H1 (cell line): Measurements from ENCODE around the gene EDDM3A. TPM values are rescaled to one million over a fixed set of nuclear protein-coding genes. Genes with fewer than 3 reads are reported as not detected.

ENCODE experiments used
- CTCF ChIA-PET: fragments of 300-600 bp; sonication (Branson Sonifier 250); formaldehyde crosslinking; loops from one replicate; lab custom pipeline; 2021; ENCODE audit not compliant: partially characterized antibody; lab: Charles Lee
- POLR2A ChIA-PET: fragments of 300-600 bp; sonication (Branson Sonifier 250); formaldehyde crosslinking; loops from one replicate; lab custom pipeline; 2021; ENCODE audit warnings: inconsistent platforms; ENCODE audit not compliant: partially characterized antibody; lab: Charles Lee
- DNase-seq, 2 experiments: peaks; one replicate each; pipeline versions ENCODE4 v3.0.0 to v3.0.0-alpha.2; 2010 to 2022; ENCODE audit warnings: low spot score in 2 of 2, low read depth in 1 of 2, mixed read lengths in 1 of 2
- FAIRE-seq: peaks from 2 replicates; lab custom pipeline; 2011; peaks lifted over from hg19 to GRCh38; lab: Jason Lieb, UNC
- H2AFZ ChIP-seq: 2 replicates; pipeline ENCODE4 v1.8.1; 2012; ENCODE audit warnings: low read length, inconsistent platforms
- H2AK5ac ChIP-seq: 2 replicates; pipeline ENCODE4 v1.6.1; 2013; ENCODE audit warnings: low read depth, low read length
- H2BK120ac ChIP-seq: replicated peaks from 2 replicates; pipeline ENCODE3; 2013; ENCODE audit warnings: low read depth, low read length, inconsistent platforms
- H2BK12ac ChIP-seq: 2 replicates; pipeline ENCODE4 v1.6.1; 2013; ENCODE audit warnings: low read depth, low read length
- H2BK15ac ChIP-seq: 2 replicates; pipeline ENCODE4 v1.6.1; 2013; ENCODE audit warnings: low read length
- H2BK20ac ChIP-seq: 2 replicates; pipeline ENCODE4 v1.6.1; 2013; ENCODE audit warnings: low read length
- H2BK5ac ChIP-seq: 2 replicates; pipeline ENCODE4 v1.6.1; 2013; ENCODE audit warnings: low read depth, low read length
- H3K14ac ChIP-seq: 2 replicates; pipeline ENCODE4 v1.6.1; 2013; ENCODE audit warnings: inconsistent platforms; ENCODE audit not compliant: insufficient read length
- H3K18ac ChIP-seq: 2 replicates; pipeline ENCODE4 v1.6.1; 2013; ENCODE audit warnings: low read length; ENCODE audit errors: extremely low read depth
- H3K23ac ChIP-seq: 2 replicates; pipeline ENCODE4 v1.6.1; 2013; ENCODE audit warnings: inconsistent platforms; ENCODE audit not compliant: insufficient read length
- H3K23me2 ChIP-seq: 2 replicates; pipeline ENCODE4 v1.6.1; 2013; ENCODE audit warnings: low read depth, low read length
- H3K27ac ChIP-seq: 2 replicates; pipeline ENCODE4 v1.6.1; 2011; ENCODE audit warnings: low read depth, low read length, inconsistent platforms
- H3K27me3 ChIP-seq, 4 experiments: replicated peaks in 1 of 4; 1 replicate in 1 of 4; 2 replicates in 3 of 4; pipeline versions ENCODE4 v1.6.1 to v1.8.1; 2011 to 2013; ENCODE audit warnings: low read length in 3 of 4, mild to moderate bottlenecking in 3 of 4, inconsistent platforms in 2 of 4, mixed read lengths in 2 of 4, moderate library complexity in 1 of 4; ENCODE audit not compliant: control insufficient read depth in 3 of 4, insufficient read depth in 3 of 4; ENCODE audit errors: extremely low read depth in 1 of 4
- H3K36me3 ChIP-seq, 4 experiments: 2 replicates each; pipeline versions ENCODE4 v1.6.1 to v1.8.1; 2011 to 2013; ENCODE audit warnings: mild to moderate bottlenecking in 4 of 4, low read length in 3 of 4, moderate library complexity in 2 of 4, control low read depth in 1 of 4, inconsistent platforms in 1 of 4; ENCODE audit not compliant: insufficient read depth in 4 of 4, control insufficient read depth in 2 of 4
- H3K4ac ChIP-seq: replicated peaks from 2 replicates; pipeline ENCODE3; 2013; ENCODE audit warnings: low read length, low read depth, mixed read lengths, inconsistent platforms; ENCODE audit not compliant: insufficient read length
- H3K4me1 ChIP-seq, 4 experiments: replicated peaks in 1 of 4; 1 replicate in 1 of 4; 2 replicates in 3 of 4; pipeline versions ENCODE4 v1.6.1 to v1.8.1; 2011 to 2013; ENCODE audit warnings: low read length in 3 of 4, inconsistent platforms in 2 of 4, mixed read lengths in 1 of 4; ENCODE audit not compliant: insufficient read depth in 4 of 4, control insufficient read depth in 3 of 4
- H3K4me2 ChIP-seq, 2 experiments: 2 replicates each; pipeline versions ENCODE4 v1.6.1 to v1.8.1; 2011 to 2013; ENCODE audit warnings: low read depth in 2 of 2, low read length in 2 of 2, control low read depth in 1 of 2, inconsistent platforms in 1 of 2, mild to moderate bottlenecking in 1 of 2; ENCODE audit not compliant: insufficient read depth in 1 of 2
- H3K4me3 ChIP-seq, 4 experiments: fragments of 200-600, 300-600 bp in 1 of 4; sonication (generic), shearing (Covaris generic), sonication (Bioruptor Twin) in 1 of 4; 2 replicates each; pipeline versions ENCODE4 v1.5.1 to v1.8.1; 2011 to 2016; ENCODE audit warnings: low read length in 4 of 4, low read depth in 3 of 4, control low read depth in 2 of 4, inconsistent platforms in 2 of 4, mild to moderate bottlenecking in 2 of 4, mixed read lengths in 1 of 4, moderate library complexity in 1 of 4; ENCODE audit not compliant: insufficient read depth in 2 of 4; ENCODE audit errors: extremely low read depth in 1 of 4
- H3K56ac ChIP-seq: replicated peaks from 2 replicates; pipeline ENCODE3; 2013; ENCODE audit warnings: low read depth, mild to moderate bottlenecking, mixed read lengths, low read length, inconsistent platforms; ENCODE audit not compliant: insufficient read length
- H3K79me1 ChIP-seq: 2 replicates; pipeline ENCODE4 v1.6.1; 2013; ENCODE audit warnings: low read depth, low read length, control low read depth
- H3K79me2 ChIP-seq, 2 experiments: 2 replicates each; pipeline versions ENCODE4 v1.6.1 to v1.8.1; 2012 to 2013; ENCODE audit warnings: low read length in 2 of 2, mild to moderate bottlenecking in 2 of 2, inconsistent platforms in 1 of 2; ENCODE audit not compliant: insufficient read depth in 2 of 2, control insufficient read depth in 1 of 2
- H3K9ac ChIP-seq, 4 experiments: replicated peaks in 1 of 4; 1 replicate in 1 of 4; 2 replicates in 3 of 4; pipeline versions ENCODE4 v1.6.1 to v1.8.1; 2011 to 2013; ENCODE audit warnings: low read depth in 3 of 4, low read length in 3 of 4, control low read depth in 2 of 4, mild to moderate bottlenecking in 2 of 4, moderate library complexity in 2 of 4, inconsistent platforms in 1 of 4; ENCODE audit errors: extremely low read depth in 1 of 4
- H3K9me3 ChIP-seq, 2 experiments: 2 replicates each; pipeline versions ENCODE4 v1.6.1 to v1.8.1; 2012 to 2013; ENCODE audit warnings: mild to moderate bottlenecking in 2 of 2, moderate library complexity in 2 of 2, control low read depth in 1 of 2, inconsistent platforms in 1 of 2, low read depth in 1 of 2, low read length in 1 of 2, mixed read lengths in 1 of 2; ENCODE audit not compliant: insufficient read depth in 2 of 2
- H4K20me1 ChIP-seq, 2 experiments: replicated peaks in 1 of 2; 2 replicates each; pipeline versions ENCODE3 to v1.8.1; 2011 to 2013; ENCODE audit warnings: inconsistent platforms in 2 of 2, low read length in 2 of 2, mild to moderate bottlenecking in 1 of 2; ENCODE audit not compliant: insufficient read depth in 2 of 2, control insufficient read depth in 1 of 2
- H4K5ac ChIP-seq: 2 replicates; pipeline ENCODE4 v1.6.1; 2013; ENCODE audit warnings: low read length, low read depth, mixed read lengths, inconsistent platforms; ENCODE audit not compliant: insufficient read length
- H4K8ac ChIP-seq: 2 replicates; pipeline ENCODE4 v1.8.0; 2013; ENCODE audit warnings: mild to moderate bottlenecking, moderate library complexity, low read length, inconsistent platforms; ENCODE audit not compliant: insufficient read depth; ENCODE audit errors: extremely low read depth
- H4K91ac ChIP-seq: replicated peaks from 2 replicates; pipeline ENCODE3; 2013; ENCODE audit warnings: low read length, mixed read lengths, inconsistent platforms; ENCODE audit not compliant: insufficient read length
- EP300 ChIP-seq, 2 experiments: IDR thresholded peaks; 1 replicate in 1 of 2; 2 replicates in 1 of 2; pipeline ENCODE4 v1.6.1; 2011 to 2012; ENCODE audit warnings: low read depth in 2 of 2, low read length in 2 of 2, mild to moderate bottlenecking in 2 of 2, borderline replicate concordance in 1 of 2, inconsistent platforms in 1 of 2, moderate library complexity in 1 of 2
- NANOG ChIP-seq: IDR thresholded peaks from 2 replicates; pipeline ENCODE4 v1.6.1; 2011; ENCODE audit warnings: low read length, low read depth, mild to moderate bottlenecking, inconsistent platforms; ENCODE audit not compliant: insufficient read depth, poor library complexity, severe bottlenecking
- SRF ChIP-seq: IDR thresholded peaks from 2 replicates; pipeline ENCODE4 v1.6.1; 2011; ENCODE audit warnings: mild to moderate bottlenecking, low read depth, low read length, moderate library complexity
- WGBS, 2 experiments: shearing (Covaris generic) in 1 of 2; methylation state at CpG; one replicate each; pipeline versions ENCODE4 v1.1.6 to v1.1.7; 2013 to 2015; ENCODE audit warnings: low lambda C conversion rate in 2 of 2, mixed read lengths in 2 of 2, inconsistent platforms in 1 of 2, low coverage in 1 of 2, missing lambda C conversion rate in 1 of 2; ENCODE audit not compliant: insufficient replicate concordance in 2 of 2, insufficient coverage in 1 of 2, insufficient read length in 1 of 2; ENCODE audit errors: extremely low coverage in 1 of 2, missing lambda C conversion rate in 1 of 2; 5-methylcytosine and 5-hydroxymethylcytosine counted together
- polyA plus RNA-seq, 7 experiments: library from polyadenylated mRNA; depleted of rRNA in 3 of 7; stranded (reverse) in 5 of 7; unstranded in 2 of 7; fragments of >200 nt in 5 of 7; fragments of 200-250 nt in 2 of 7; gene quantifications; 1 replicate in 5 of 7; 2 replicates in 1 of 7; 4 replicates in 1 of 7; pipeline versions ENCODE4 v1.2.1 to v1.2.3, GENCODE V29; 2011 to 2013; ENCODE audit warnings: missing spikeins in 2 of 7, mixed read lengths in 2 of 7
- total RNA-seq: library from RNA; stranded (reverse); fragmentation: NEBNext Ultra II Directional; extraction: Animal tissue kit (Norgen Biotek cat#: 25700); gene quantifications from 2 replicates; pipeline ENCODE4 v1.2.1, GENCODE V29; 2021

EDDM3A gene
- total and polyA plus RNA-seq, 2 of the 8 experiments (the other 6 are each of a cell fraction or from before 2014, with no cell fraction given) = 0.09 TPM; not detected in 1

DNA sequence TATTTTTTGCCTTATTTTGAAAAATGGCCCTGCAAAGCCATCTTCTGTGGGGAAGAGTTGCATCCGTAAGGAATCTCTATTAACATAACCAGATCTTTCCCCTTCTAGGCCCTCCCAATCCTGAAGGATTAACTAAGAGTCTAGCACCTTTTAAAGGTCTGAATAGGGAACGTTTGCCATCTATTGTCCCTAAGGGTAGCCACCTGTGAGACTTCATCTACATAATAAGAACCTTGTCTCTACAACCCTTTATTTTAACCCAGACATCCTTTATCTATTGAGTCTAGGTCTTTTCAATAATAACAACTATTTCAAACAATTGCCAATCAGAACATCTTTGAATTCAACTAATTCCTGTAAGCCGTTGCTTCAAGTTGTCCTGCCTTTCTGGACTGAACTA, 27.0 kb downstream of the EDDM3A start:
- H3K79me1 ChIP-seq = no peaks in the 10 kb centered on the region
- no peak overlapping the region for H2AK5ac ChIP-seq
- no peaks in the 10 kb centered on the region for H3K23me2 ChIP-seq
- H3K4me3 ChIP-seq = peak overlapping the region in 1 of 4 experiments; percentile 5; a peak in 1 of 8 replicates
- no peak overlapping the region for H2BK12ac ChIP-seq
- no peaks in the 10 kb centered on the region for H3K79me2 ChIP-seq
- no peak overlapping the region for H3K27ac ChIP-seq
- H3K23ac ChIP-seq = no peak overlapping the region
- H3K18ac ChIP-seq = no peak overlapping the region
- H2AFZ ChIP-seq = no peak overlapping the region
- no peak overlapping the region for H4K8ac ChIP-seq
- H3K36me3 ChIP-seq = no peaks in the 10 kb centered on the region
- DNase-seq (no peak), FAIRE-seq (peak; percentile 36)
- peak overlapping the region; percentile 22; the same call in 1 of the 2 replicates for H2BK5ac ChIP-seq
- no peak overlapping the region for H2BK15ac ChIP-seq
- no peak overlapping the region for H4K91ac ChIP-seq
- H2BK20ac ChIP-seq = 0 out of 2 replicates have a peak overlapping the region, but pooled peaks have one; percentile 16
- H3K27me3 ChIP-seq = peaks cover 0 to 3% (median 0%) of the 10 kb centered on the region in 4 experiments; a peak in 1 of 7 replicates
- peaks cover 5 to 20% (median 8%) of the 10 kb centered on the region in 4 experiments; a peak in 5 of 7 replicates for H3K4me1 ChIP-seq
- H4K5ac ChIP-seq = no peak overlapping the region
- H2BK120ac ChIP-seq = no peak overlapping the region
- no peak overlapping the region for H3K4ac ChIP-seq
- no peak overlapping the region for H3K9ac ChIP-seq
- ChIA-PET CTCF (no interaction called here), POLR2A (no interaction called here)
- no peaks in the 10 kb centered on the region for H4K20me1 ChIP-seq
- H3K14ac ChIP-seq = no peak overlapping the region
- 59% methylated on average over 3 of the region's 3 CpGs; no CpG with 5 or more reads in 1 of the 2 experiments for WGBS, 2 experiments
- H3K9me3 ChIP-seq = no peaks in the 10 kb centered on the region
- no peak overlapping the region for H3K4me2 ChIP-seq
- no peak overlapping the region for H3K56ac ChIP-seq
- TF ChIP-seq SRF (no peak), NANOG (peak; percentile 60), EP300 (IDR thresholded peaks at IDR 0.05; ENCODE audit: borderline replicate concordance in 1 of 2, low read depth in 2 of 2, low read length in 2 of 2) (0 out of 3 replicates have a peak, but pooled peaks of 1 of the 2 experiments have one; percentile 6)
